Measurements from ENCODE around the gene ZNF804B.

DNA sequence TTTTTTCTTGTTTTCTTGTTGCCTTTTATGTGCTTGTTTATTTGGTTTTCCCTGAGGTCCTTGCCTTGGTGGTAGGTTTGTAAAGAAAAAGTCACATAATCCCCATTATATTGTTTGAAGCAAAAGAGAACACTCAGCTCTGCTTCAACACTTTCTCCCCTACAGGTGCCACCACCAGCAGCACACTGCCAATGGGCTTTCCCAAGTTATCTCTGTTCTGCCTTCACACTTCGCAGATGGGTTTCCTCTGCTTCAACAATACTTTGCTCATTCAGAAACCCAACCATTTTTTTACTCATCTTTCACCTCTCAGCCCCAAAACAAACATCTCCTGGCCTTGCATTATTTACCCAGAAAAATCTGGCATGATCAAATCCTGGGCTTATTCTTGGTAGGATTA lies 411.1 kb downstream of the ZNF804B start:
- no peak for TF ChIP-seq EZH2 (IDR thresholded peaks at IDR 0.05)
- TF ChIP-seq, protein P1, sequence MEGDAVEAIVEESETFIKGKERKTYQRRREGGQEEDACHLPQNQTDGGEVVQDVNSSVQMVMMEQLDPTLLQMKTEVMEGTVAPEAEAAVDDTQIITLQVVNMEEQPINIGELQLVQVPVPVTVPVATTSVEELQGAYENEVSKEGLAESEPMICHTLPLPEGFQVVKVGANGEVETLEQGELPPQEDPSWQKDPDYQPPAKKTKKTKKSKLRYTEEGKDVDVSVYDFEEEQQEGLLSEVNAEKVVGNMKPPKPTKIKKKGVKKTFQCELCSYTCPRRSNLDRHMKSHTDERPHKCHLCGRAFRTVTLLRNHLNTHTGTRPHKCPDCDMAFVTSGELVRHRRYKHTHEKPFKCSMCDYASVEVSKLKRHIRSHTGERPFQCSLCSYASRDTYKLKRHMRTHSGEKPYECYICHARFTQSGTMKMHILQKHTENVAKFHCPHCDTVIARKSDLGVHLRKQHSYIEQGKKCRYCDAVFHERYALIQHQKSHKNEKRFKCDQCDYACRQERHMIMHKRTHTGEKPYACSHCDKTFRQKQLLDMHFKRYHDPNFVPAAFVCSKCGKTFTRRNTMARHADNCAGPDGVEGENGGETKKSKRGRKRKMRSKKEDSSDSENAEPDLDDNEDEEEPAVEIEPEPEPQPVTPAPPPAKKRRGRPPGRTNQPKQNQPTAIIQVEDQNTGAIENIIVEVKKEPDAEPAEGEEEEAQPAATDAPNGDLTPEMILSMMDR (IDR thresholded peaks at IDR 0.05): no peak

Data from neural progenitor cell (in vitro differentiated cells).